ENCODE measurements around the gene GAS5. TPM values are rescaled to one million over a fixed set of nuclear protein-coding genes. Genes with fewer than 3 reads are reported as not detected.
"Not testable (repeated sequence)": the region's sequence is repeated elsewhere in the genome, so short reads cannot be mapped to it uniquely, and the experiment has no call there.

GAS5 gene
- total RNA-seq, 1 experiment from 2014 or later = 540 TPM

- H3K4me3 ChIP-seq = peak overlapping the region; percentile 87
- no peak for DNase-seq
Observed at GRCh38 chr1:173864179-173864867, 3.5 kb downstream of the GAS5 start.

DNA sequence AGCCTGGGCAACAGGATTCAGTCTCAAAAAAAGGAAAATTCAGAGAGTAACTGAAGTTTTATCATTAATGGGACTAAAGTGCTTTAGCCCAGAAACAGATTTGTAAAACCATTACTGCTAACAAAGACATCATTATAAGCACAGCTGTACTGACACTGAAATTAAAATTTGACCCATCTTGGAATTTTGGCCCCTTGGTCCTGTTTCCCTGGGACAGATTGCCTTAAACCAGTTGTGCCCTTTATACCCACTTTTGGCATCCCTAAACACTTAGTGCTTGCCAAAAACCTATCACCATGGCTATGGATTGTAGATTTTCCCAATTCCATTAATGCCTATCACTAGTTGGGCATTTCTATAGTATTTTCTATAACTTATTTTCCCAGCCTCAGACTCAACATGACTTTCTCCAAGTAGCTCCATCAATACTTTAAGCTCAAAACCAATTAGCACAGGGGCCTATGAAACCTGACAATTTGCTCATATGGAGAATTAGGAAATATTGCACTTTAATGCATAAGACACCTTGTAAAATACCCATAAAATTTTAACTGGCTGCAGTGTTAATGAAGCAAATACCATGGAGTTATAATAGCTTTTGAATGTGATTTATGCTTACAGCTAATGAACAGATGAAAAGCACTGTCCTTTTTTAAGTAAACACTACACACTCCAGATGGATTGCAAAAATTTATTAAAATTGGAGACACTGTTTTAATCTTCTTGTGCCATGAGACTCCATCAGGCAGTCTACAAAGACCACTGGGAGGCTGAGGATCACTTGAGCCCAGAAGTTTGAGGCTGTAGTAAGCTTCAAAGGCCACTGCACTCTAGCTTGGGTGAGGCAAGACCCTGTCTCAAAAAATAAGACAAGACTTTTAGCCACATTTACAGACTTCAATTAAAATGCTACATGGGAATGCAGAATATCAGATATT is 4.3 kb downstream of the GAS5 start:
- Histone ChIP-seq H3K9me3 (replicated peaks) (no peaks in the 10 kb centered on the region), H3K4me1 (peaks cover 15% of the 10 kb centered on the region), H3K27me3 (no peaks in the 10 kb centered on the region), H3K4me3 (no peak overlapping the region; the same call in 1 of the 2 replicates), H3K36me3 (peaks cover 67% of the 10 kb centered on the region), H3K27ac (no peak overlapping the region)
- no peak for DNase-seq

More at GRCh38 chr1:173864179-173864867, 3.5 kb downstream of the GAS5 start:
- peaks cover 62% of the 10 kb centered on the region for H3K36me3 ChIP-seq
- no peaks in the 10 kb centered on the region for H3K27me3 ChIP-seq
- no peak overlapping the region for H3K27ac ChIP-seq
- H3K4me1 ChIP-seq = peaks cover 15% of the 10 kb centered on the region
- no peaks in the 10 kb centered on the region for H3K9me3 ChIP-seq (replicated peaks)

GRCh38 chr1:173862769-173863223 is 5.0 kb downstream of the GAS5 start:
- Histone ChIP-seq H3K27me3 (no peaks in the 10 kb centered on the region), H3K4me1 (peaks cover 15% of the 10 kb centered on the region), H3K9me3 (replicated peaks) (no peaks in the 10 kb centered on the region), H3K27ac (no peak overlapping the region), H3K36me3 (peaks cover 71% of the 10 kb centered on the region), H3K4me3 (no peak overlapping the region)
- DNase-seq = no peak

DNA sequence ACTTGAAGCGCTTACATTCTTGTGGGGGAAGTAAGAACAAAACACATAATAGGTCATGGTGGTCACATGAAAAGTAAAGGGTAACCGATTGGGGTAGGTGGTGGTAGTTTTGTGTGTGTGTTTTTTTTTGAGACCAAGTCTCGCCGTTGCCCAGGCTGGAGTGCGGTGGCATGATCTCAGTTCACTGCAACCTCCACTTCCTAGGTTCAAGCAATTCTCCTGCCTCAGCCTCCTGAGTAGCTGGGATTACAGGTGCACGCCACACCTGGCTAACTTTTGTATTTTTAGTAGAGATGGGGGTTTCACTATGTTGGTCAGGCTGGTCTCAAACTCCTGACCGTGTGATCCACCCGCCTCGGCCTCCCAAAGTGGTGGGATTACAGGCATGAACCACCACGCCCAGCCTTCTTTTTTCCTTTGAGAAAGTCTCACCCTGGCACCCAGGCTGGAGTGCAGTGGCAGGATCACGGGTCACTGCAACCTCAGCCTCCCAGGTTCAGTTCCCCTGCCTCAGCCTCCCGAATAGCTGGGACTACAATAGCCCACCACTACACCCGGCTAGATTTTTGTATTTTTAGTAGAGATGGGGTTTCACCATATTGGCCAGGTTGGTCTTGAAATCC is 5.5 kb downstream of the GAS5 start:
- H3K27me3 ChIP-seq; H3K9me3 ChIP-seq (replicated peaks); H3K27ac ChIP-seq; H3K4me3 ChIP-seq: not testable (repeated sequence)
- Histone ChIP-seq H3K4me1 (peaks cover 15% of the 10 kb centered on the region), H3K36me3 (peaks cover 72% of the 10 kb centered on the region)
- peak; percentile 18 to 47 for DNase-seq

- Histone ChIP-seq H3K9me3 (replicated peaks) (no peaks in the 10 kb centered on the region), H3K4me1 (peaks cover 15% of the 10 kb centered on the region), H3K36me3 (peaks cover 72% of the 10 kb centered on the region), H3K4me3 (no peak overlapping the region), H3K27ac (no peak overlapping the region), H3K27me3 (no peaks in the 10 kb centered on the region)
- peak in 1 of 2 experiments; percentile 45 for DNase-seq
Observed at GRCh38 chr1:173861731-173862145, 6.1 kb downstream of the GAS5 start.

GRCh38 chr1:173860065-173860464 is 7.7 kb downstream of the GAS5 start:
- DNase-seq = no peak
- H3K36me3 ChIP-seq = peaks cover 69% of the 10 kb centered on the region

DNA sequence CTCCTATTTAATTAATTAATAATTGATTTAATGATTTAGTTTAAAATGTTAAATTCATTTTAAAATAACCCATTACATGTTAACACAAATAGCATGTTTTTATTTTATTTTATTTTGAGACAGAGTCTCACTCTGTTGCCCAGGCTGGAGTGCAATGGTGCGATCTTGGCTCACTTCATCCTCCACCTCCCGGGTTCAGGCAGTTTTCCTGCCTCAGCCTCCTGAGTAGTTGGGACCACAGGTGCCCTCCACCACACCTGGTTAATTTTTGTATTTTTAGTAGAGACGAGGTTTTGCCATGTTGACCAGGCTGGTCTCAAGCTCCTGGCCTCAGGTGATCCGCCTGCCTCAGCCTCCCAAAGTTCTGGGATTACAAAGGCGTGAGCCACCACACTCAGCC is 8.2 kb downstream of the GAS5 start:
- H3K27me3 ChIP-seq; H3K9me3 ChIP-seq (replicated peaks); H3K4me3 ChIP-seq; H3K4me1 ChIP-seq; DNase-seq; H3K27ac ChIP-seq: not testable (repeated sequence)
- H3K36me3 ChIP-seq = peaks cover 67% of the 10 kb centered on the region

More at GRCh38 chr1:173860065-173860464, 7.7 kb downstream of the GAS5 start:
- Histone ChIP-seq H3K4me3 (no peak overlapping the region), H3K4me1 (peaks cover 7% of the 10 kb centered on the region), H3K9me3 (replicated peaks) (no peaks in the 10 kb centered on the region), H3K27me3 (no peaks in the 10 kb centered on the region), H3K27ac (no peak overlapping the region)

DNA sequence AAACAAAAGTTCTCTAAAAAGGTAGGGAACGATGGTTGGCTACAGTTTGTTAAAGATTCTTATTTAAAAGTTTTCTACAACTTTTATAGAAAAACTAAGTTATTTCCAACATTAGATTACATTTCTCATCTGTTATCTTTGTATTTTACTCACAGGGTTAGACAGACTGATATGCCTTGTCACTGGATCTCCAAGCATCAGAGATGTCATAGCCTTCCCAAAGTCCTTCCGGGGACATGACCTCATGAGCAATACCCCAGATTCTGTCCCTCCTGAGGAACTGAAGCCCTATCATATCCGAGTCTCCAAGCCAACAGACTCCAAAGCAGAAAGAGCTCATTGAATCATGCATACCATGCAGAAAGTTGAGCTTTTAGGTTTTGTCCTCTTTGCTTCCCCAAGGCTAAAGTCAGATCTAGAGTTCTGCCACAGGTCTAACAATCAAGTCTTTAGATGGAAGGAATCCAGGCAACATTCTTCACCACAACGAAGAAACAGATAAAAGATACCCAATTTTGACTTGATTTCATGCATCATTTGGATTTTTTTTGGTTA is 10.3 kb downstream of the GAS5 start:
- Histone ChIP-seq H3K36me3 (peaks cover 63% of the 10 kb centered on the region), H3K9me3 (replicated peaks) (no peaks in the 10 kb centered on the region), H3K27me3 (no peaks in the 10 kb centered on the region), H3K27ac (no peak overlapping the region), H3K4me3 (no peak overlapping the region), H3K4me1 (no peaks in the 10 kb centered on the region)
- DNase-seq = no peak

- Histone ChIP-seq H3K27me3 (no peaks in the 10 kb centered on the region), H3K9me3 (replicated peaks) (no peaks in the 10 kb centered on the region), H3K4me1 (no peaks in the 10 kb centered on the region), H3K4me3 (no peak overlapping the region), H3K36me3 (peaks cover 60% of the 10 kb centered on the region), H3K27ac (no peak overlapping the region)
- no peak for DNase-seq
Observed at GRCh38 chr1:173856903-173857302, 10.9 kb downstream of the GAS5 start.

DNA sequence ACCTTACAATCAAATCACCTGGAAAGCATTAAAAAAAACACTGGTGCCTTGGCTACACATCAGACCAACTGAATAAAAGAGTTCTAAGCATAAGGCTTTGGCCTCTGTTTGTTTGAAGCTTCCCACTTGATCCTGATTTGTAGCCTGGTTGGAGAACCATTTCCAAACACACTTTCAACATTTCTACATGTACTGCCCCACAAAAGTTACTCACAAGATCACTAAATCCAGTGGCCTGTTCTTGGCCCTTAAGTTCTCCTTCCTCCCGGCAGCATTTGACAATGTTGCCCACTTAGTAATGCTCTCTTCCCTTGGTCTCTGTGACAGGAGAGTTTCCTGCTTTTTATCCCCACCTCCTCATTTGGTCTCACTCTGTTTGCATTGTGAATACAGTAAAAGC is 11.8 kb downstream of the GAS5 start:
- peaks cover 64% of the 10 kb centered on the region for H3K36me3 ChIP-seq
- no peak overlapping the region for H3K4me3 ChIP-seq
- H3K4me1 ChIP-seq = no peaks in the 10 kb centered on the region
- H3K27ac ChIP-seq = no peak overlapping the region
- H3K9me3 ChIP-seq (replicated peaks) = no peaks in the 10 kb centered on the region
- no peaks in the 10 kb centered on the region for H3K27me3 ChIP-seq
- DNase-seq = no peak

DNA sequence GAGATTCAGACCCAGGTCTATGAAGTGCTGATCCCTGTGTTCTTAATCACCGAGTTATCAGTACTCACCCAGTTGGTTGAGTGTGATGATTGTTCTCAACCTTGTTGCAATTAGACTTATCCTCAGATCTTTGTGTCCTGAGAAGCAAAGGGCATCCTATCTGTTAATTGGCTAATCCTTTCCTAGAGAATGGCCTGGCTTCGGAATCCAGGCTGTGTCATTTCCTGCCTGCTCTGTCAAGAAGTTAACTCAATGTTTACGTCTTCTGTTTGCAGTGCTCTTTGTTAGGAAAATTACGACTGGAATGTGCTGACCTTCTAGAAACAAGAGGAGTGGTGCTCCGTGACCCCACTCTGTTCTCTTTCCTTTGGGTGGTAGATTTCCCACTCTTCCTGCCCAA is 14.7 kb downstream of the GAS5 start:
- Histone ChIP-seq H3K36me3 (peaks cover 53% of the 10 kb centered on the region), H3K4me1 (no peaks in the 10 kb centered on the region), H3K27ac (no peak overlapping the region), H3K4me3 (no peak overlapping the region), H3K9me3 (replicated peaks) (no peaks in the 10 kb centered on the region), H3K27me3 (no peaks in the 10 kb centered on the region)
- no peak for DNase-seq

- Histone ChIP-seq H3K9me3 (replicated peaks) (no peaks in the 10 kb centered on the region), H3K27me3 (no peaks in the 10 kb centered on the region), H3K4me3 (no peak overlapping the region), H3K27ac (no peak overlapping the region), H3K4me1 (no peaks in the 10 kb centered on the region), H3K36me3 (peaks cover 47% of the 10 kb centered on the region)
- no peak for DNase-seq
Observed at GRCh38 chr1:173852105-173852504, 15.7 kb downstream of the GAS5 start.

GRCh38 chr1:173832748-173833147 is 35.0 kb downstream of the GAS5 start:
- no peak for DNase-seq
- no peaks in the 10 kb centered on the region for H3K4me1 ChIP-seq
- H3K27ac ChIP-seq = no peak overlapping the region
- no peaks in the 10 kb centered on the region for H3K27me3 ChIP-seq
- peaks cover 24% of the 10 kb centered on the region for H3K36me3 ChIP-seq
- no peaks in the 10 kb centered on the region for H3K9me3 ChIP-seq (replicated peaks)
- no peak overlapping the region for H3K4me3 ChIP-seq

- Histone ChIP-seq H3K4me1 (no peaks in the 10 kb centered on the region), H3K4me3 (no peak overlapping the region), H3K9me3 (replicated peaks) (no peaks in the 10 kb centered on the region), H3K27me3 (no peaks in the 10 kb centered on the region), H3K27ac (no peak overlapping the region), H3K36me3 (peaks cover 9% of the 10 kb centered on the region; the same call in 1 of the 2 replicates)
- DNase-seq = no peak
Observed at GRCh38 chr1:173827611-173828010, 40.2 kb downstream of the GAS5 start.

All from SJCRH30 (cell line).